UCSD-AML1 (cell line): ENCODE results near the gene FOLR3.
"Not testable (repeated sequence)": the region's sequence is repeated elsewhere in the genome, so short reads cannot be mapped to it uniquely, and the experiment has no call there.

Experiments used
- DNase-seq: peaks from one replicate; lab custom pipeline; 2025; ENCODE audit not compliant: unreplicated experiment; lab: John Stamatoyannopoulos, UW

Gene FOLR3

GRCh38 chr11:72123117-72123653, 12.3 kb upstream of the FOLR3 start:
- no peak for DNase-seq

GRCh38 chr11:72124046-72124445, 11.5 kb upstream of the FOLR3 start:
- DNase-seq: no peak

- DNase-seq: no peak
These were observed 9.6 kb upstream of the FOLR3 start for GRCh38 chr11:72125956-72126355.

- no peak for DNase-seq
These were observed 7.6 kb upstream of the FOLR3 start for GRCh38 chr11:72127923-72128322.

- no peak for DNase-seq
These were observed 6.1 kb upstream of the FOLR3 start for GRCh38 chr11:72129381-72129780.

- DNase-seq: no peak
These were observed 2.9 kb upstream of the FOLR3 start for GRCh38 chr11:72132646-72133045.

GRCh38 chr11:72135891-72136683, 562 bp downstream of the FOLR3 start:
- DNase-seq: no peak

GRCh38 chr11:72136684-72137262, 1.2 kb downstream of the FOLR3 start:
- no peak for DNase-seq

- no peak for DNase-seq
These were observed 3.4 kb downstream of the FOLR3 start for GRCh38 chr11:72138821-72139390.

GRCh38 chr11:72139500-72139899, 4.0 kb downstream of the FOLR3 start:
- no peak for DNase-seq

GRCh38 chr11:72140661-72141060, 5.1 kb downstream of the FOLR3 start:
- DNase-seq: no peak

- no peak for DNase-seq
These were observed 5.5 kb downstream of the FOLR3 start for GRCh38 chr11:72141066-72141465.

- not testable (repeated sequence) for DNase-seq
These were observed 6.6 kb downstream of the FOLR3 start for GRCh38 chr11:72142086-72142485.

GRCh38 chr11:72142543-72142942, 7.0 kb downstream of the FOLR3 start:
- not testable (repeated sequence) for DNase-seq

GRCh38 chr11:72144807-72145565, 9.5 kb downstream of the FOLR3 start:
- no peak for DNase-seq

GRCh38 chr11:72146625-72147024, 11.1 kb downstream of the FOLR3 start:
- DNase-seq: no peak

GRCh38 chr11:72150882-72151281, 15.4 kb downstream of the FOLR3 start:
- DNase-seq: no peak

GRCh38 chr11:72153874-72154273, 18.3 kb downstream of the FOLR3 start:
- not testable (repeated sequence) for DNase-seq

GRCh38 chr11:72154816-72155215, 19.3 kb downstream of the FOLR3 start:
- DNase-seq: no peak

GRCh38 chr11:72155751-72156150, 20.2 kb downstream of the FOLR3 start:
- no peak for DNase-seq

GRCh38 chr11:72157131-72157530, 21.6 kb downstream of the FOLR3 start:
- no peak for DNase-seq
